HG03520 (cell line): ENCODE results near the gene SMG5.
"Not testable (repeated sequence)": the region's sequence is repeated elsewhere in the genome, so short reads cannot be mapped to it uniquely, and the experiment has no call there.

Experiments used
- ATAC-seq: cut with Tn5 transposase; IDR thresholded peaks from one replicate; pipeline ENCODE4 v1.9.1; 2021; ENCODE audit warnings: mild to moderate bottlenecking, moderate library complexity; ENCODE audit not compliant: unreplicated experiment

The SMG5 gene, protein sequence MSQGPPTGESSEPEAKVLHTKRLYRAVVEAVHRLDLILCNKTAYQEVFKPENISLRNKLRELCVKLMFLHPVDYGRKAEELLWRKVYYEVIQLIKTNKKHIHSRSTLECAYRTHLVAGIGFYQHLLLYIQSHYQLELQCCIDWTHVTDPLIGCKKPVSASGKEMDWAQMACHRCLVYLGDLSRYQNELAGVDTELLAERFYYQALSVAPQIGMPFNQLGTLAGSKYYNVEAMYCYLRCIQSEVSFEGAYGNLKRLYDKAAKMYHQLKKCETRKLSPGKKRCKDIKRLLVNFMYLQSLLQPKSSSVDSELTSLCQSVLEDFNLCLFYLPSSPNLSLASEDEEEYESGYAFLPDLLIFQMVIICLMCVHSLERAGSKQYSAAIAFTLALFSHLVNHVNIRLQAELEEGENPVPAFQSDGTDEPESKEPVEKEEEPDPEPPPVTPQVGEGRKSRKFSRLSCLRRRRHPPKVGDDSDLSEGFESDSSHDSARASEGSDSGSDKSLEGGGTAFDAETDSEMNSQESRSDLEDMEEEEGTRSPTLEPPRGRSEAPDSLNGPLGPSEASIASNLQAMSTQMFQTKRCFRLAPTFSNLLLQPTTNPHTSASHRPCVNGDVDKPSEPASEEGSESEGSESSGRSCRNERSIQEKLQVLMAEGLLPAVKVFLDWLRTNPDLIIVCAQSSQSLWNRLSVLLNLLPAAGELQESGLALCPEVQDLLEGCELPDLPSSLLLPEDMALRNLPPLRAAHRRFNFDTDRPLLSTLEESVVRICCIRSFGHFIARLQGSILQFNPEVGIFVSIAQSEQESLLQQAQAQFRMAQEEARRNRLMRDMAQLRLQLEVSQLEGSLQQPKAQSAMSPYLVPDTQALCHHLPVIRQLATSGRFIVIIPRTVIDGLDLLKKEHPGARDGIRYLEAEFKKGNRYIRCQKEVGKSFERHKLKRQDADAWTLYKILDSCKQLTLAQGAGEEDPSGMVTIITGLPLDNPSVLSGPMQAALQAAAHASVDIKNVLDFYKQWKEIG

DNA sequence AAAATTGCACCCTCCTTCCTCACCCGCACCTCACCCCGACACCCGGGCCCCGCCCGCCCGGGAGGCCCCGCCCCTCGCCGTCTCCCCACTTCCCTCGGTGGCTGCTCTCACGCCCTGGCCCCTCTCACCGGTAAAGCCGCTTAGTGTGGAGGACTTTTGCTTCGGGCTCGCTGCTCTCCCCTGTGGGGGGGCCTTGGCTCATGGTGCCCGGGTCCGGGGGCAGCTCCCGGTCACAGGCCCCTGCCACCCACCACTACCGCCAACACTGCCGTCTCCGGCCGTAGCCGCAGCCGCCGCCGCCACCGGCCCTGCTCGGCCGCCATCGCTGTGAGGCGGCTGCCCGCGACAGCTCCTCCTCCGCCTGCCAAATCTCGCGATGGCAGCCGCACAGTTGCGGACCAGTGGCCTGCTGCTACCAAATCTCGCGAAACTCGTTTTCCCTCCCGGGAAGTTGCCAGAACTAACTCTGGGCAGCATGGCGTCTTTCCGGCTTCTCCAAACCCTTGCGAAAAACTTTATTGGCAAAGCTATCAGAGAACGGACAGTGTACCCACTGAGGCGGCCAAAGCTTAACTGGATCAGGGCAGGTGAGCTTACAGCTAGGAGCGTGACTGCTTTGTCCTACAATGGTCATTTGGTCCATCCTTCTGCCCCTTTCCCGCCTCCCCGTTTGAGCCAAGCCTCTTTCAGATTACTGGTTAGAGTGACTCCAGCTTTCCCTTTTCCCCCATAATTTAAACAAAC, at the start of gene SMG5:
TSS of gene SMG5 (minus strand) at position 347 of the 744 bp plus-strand sequence. CDS start at position 202, 145 bp downstream.
- peak; percentile 63 for ATAC-seq

DNA sequence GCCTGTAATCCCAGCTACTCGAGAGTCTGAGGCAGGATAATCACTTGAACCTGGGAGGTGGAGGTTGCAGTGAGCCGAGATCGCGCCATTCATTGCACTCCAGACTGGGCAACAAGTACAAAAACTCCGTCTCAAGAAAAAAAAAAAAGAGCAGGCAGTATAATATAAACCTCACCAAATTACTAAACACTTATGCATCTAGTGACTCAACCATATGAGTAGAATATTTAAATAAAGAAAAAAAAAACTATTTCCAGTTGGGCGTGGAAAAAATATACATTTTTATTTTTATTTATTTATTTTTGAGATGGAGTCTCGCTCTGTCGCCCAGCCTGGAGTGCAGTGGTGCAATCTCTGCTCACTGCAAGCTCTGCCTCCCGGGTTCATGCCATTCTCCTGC, 40.6 kb upstream of the SMG5 start:
- not testable (repeated sequence) for ATAC-seq

DNA sequence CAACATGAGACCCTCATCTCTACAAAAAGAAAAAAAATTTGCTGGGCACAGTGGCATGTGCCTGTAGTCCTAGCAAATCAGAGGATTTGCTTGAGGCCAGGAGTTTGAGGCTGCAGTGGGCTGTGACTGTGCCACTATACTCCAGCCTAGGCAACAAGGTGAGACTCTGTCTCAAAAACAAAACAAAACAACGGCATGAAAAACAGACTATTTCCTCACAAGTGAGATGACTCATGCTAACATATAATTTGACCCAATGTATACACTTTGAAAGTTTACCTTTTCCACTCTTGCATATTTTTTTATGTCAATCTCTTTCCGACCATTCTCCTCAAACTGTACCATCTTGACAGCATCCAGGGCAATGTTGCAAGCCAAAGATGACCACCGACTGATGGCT, 37.9 kb upstream of the SMG5 start:
- ATAC-seq = no peak

DNA sequence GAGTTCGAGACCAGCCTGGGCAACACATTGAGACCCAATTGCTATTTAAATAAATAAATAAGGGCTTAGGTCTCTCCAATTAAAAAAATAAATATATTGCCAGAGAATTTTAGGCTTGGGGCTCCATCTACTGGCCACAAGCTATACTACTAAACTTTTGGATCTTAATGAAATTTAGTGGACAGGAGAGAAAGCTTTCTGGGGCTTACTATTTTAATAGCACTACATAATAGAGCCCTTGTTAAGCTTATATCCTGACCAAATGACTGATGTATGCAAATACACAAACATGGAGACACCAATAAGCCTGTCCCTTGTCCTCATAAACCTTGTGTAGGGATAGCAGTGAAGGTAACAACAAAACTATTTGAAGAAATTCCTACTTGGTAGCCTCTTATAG, 37.0 kb upstream of the SMG5 start:
- no peak for ATAC-seq

DNA sequence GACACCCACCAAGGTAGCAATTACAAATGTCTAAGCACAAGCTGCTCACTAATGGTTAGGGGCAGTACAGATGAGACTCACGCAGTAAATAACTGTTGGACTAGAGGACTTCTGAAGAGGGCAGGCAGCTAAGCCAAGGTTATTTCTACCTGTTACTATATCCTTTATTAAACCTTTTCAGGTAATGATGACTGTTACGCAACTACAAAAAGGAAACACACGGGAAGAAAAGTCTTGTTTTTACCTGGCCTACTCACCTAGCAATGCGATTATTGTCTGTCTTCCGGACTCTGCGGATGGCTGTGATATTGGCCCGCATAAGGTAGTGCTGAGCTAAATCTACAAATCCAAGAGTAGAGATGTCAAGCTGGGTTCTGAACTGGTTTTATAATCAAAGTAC, 34.3 kb upstream of the SMG5 start:
- ATAC-seq = no peak

DNA sequence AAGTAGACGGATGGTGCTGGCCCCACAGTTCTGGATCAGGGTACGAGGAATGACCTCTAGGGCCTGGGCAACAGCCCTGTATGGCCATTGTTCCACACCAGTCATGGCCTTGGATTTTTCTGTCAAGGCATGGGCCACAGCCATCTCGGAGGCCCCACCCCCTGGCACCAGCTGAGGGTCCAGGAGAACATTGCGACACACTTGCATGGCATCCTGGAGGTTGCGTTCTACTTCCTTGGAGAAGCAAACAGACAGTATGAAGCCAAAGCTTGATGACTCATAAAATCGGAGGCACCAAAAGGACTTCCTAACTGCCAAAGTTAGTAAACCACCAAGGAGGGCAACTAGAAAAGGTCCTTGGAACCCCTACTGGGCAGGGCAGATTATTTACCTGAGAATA, 28.3 kb upstream of the SMG5 start:
- ATAC-seq = no peak

DNA sequence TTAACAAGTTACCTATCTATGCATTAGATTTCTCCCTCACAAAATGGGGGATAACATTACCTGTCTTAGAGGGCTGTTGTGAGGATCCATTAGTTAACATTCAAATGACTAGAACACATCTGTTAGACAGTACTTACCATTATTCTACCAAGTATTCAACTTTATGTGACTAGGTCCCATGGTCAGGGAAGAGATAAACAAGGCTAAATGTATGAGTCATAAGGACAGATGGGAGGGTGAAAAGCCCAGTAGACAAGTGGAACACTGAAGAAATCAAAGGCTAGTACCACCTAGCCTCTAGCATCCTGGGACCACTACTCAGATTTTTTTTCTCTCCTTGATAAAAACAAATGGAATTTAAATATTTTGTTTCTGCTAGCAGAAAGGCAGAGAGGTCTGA, 25.5 kb upstream of the SMG5 start:
- ATAC-seq = no peak

DNA sequence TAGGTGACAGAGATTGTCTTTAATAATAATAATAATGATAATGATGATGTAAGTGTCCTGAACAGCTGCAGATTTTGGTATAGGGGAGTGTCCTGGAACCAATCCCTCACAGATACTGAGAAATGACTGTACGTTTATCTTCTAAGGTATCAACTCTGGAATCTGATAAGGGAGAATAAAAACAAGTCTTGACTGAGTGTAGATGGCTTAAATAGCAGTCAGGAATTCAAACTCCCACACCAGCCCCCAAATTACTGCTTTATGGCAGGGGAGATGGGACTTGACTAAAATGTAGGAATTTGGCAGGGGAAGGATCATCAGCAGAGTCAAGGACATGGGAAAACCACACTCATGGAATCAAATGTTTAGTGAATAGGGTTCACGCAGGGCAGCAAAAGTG, 22.6 kb upstream of the SMG5 start:
- no peak for ATAC-seq

DNA sequence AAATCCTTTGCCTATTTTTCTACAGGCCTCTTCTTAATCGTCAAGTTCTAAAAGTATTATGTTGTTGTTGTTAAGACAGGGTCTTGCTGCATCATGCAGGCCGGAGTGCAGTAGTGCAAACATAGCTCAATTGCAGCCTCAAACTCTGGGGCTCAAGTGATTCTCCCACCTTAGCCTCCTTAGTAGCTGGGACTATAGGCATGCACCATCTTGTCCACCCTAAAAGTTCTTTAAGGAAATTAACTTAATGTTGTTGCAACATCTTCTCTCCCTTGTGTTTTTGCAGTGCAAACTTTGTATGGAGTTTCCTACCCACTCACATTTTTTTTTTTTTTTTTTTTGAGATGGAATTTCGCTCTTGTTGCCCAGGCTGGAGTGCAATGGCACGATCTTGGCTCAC, 20.6 kb upstream of the SMG5 start:
- no peak for ATAC-seq

DNA sequence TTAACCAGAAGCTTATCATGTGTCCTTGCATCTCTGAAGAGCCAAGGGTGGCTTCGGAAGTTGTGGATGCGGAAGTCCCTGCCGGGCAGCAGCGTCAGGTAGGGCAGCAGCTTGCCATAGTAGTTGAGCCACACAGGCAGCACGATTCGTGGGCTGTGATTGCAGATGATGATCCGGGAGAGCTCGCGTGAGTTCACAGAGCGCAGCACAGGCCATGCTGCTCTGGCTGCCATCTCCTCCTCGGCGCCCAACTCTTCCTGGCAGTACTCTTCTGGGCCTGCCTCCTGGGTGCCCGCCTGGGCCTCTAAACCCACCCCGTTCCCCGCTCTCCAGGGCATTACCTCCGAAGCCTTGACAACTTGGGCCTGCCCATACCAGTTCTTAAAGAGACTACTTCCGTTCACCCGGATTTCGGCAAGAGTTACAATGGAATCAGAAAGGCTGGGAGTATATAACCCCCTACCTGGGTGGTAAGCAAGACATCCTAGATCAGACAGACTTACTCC, 16.3 kb upstream of the SMG5 start, which contains the start of gene VHLL:
TSS of gene VHLL (minus strand) at position 456 of the 506 bp plus-strand sequence. CDS start at position 338, 118 bp downstream.
- no peak for ATAC-seq

DNA sequence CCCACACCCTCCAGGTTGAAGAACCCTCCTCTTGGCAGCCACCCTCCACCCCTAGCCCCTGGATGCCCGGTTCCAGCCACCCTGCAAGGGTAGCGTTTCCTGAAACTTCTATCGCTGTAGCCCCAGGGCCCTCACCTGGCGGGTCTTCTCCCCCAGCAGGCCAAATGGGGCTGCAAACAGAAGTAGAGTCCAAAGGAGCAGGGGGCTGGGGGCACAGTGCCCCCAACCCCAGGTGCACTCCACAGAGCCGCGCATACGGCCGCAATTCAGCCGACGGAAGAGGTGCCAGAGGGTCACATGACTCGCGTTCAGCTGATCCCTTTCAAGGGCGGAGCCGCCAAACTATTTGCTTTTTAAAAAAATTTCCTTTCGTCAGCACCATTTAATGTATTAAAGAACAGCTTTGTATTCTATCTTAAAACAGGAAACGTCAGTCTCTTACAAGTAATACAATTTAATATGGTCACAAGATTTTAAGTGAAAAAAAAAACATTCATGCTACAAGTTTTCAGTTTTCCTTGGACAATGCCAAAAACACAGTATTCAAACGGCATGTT, 12.8 kb upstream of the SMG5 start, which contains the start of gene GLMP:
TSS of gene GLMP (minus strand) at position 289 of the 557 bp plus-strand sequence. CDS start at position 255, 34 bp downstream.
- ATAC-seq = no peak

DNA sequence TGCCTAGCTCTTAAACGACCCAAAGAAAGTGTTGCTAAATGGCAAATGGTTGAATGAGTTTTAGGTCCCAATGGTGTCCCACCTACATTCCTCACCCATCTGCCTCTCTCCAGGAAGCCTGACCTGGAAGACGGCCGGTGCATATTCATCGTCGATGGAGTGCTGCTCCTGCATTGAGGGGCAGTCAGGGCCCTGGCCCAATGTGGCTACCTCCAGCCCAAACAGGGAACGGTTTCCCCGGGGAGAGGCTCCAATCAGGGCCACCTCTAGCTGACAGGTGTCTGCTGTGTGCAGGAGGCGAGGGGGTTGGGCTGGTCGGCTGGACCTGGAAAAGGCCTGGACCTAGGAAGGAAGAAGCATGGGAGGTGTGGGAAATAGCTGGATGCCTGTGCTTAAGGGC, 11.3 kb upstream of the SMG5 start:
- ATAC-seq = no peak

DNA sequence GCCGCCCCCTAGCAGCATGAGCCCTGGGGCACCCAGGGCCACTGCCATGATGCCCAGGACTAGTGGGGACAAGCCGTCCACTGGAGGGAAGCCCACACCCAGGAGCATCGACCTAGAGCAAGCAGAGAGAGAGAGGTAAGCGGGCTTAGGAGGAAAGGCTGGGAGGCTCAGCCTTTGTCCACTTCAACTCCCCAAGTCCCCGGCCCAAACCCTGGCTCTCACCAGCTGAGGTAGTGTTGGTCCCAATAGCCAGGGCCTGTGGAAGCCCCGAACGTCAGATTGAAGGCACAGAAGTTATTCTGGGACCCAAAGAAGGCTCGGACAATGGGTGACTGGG, 10.4 kb upstream of the SMG5 start:
- ATAC-seq = no peak

DNA sequence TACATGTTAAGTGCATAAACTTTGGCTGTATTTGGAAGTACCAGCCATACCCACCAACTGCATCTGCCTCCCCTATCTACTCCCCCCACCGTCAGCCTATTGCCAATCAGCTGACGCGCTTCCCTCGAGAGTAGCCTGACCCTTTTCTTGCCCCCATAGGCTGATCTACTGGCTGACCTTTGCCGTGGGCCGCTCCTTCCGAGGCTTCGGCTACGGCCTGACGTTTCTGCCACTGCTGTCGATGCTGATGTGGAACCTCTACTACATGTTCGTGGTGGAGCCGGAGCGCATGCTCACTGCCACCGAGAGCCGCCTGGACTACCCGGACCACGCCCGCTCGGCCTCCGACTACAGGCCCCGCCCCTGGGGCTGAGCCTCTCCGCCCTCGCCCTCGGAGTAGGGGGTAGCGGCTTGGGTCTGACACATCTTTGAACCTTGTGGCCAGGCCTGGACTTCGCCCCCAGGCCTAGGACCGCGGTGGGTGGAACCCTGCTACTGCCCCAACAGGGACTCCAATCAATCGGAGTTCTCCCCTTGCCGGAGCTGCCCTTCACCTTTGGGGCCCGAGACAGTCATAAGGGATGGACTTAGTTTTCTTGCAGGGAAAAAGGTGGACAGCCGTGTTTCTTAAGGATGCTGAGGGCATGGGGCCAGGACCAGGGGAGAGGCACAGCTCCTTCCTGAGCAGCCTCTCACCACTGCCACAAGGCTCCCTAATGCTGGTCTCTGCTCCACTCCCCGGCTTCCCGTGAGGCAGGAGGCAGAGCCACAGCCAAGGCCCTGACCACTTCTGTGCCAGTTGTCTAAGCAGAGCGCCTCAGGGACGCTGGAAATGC, 8.8 kb upstream of the SMG5 start:
- ATAC-seq = no peak

DNA sequence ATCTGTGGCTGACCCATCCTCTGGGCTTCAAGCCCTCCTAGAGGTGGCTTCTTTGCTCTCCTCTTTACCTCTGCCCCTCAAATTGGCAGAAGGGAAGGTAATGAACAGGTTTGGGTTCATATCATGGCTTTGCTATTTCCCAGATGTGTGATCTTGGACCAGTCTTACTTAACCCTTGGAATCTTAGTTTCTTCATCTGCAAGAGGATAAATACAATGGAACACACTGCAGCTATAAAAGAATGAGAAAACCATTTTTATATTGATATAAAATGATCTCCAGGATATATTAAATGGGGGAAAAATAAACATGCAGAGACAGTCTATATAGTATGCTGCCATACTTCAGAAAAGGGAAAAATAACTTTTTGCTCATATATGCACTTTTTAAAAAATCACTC, 7.2 kb upstream of the SMG5 start:
- no peak for ATAC-seq

DNA sequence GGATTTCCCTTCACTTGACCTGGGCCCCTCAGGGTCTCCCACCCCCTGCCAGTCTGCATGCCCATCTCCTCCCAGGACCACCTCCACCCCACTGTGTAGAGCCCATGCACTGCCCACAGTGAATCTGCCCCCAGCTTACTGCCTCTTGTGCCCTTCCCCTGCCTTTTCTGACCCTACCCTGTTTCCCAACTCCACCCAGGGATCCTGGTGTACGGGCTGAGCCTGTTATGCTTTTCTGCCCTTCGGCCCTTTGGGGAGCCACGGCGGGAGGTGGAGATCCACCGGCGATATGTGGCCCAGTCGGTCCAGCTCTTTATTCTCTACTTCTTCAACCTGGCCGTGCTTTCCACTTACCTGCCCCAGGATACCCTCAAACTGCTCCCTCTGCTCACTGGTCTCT, 3.4 kb upstream of the SMG5 start:
- ATAC-seq = no peak

DNA sequence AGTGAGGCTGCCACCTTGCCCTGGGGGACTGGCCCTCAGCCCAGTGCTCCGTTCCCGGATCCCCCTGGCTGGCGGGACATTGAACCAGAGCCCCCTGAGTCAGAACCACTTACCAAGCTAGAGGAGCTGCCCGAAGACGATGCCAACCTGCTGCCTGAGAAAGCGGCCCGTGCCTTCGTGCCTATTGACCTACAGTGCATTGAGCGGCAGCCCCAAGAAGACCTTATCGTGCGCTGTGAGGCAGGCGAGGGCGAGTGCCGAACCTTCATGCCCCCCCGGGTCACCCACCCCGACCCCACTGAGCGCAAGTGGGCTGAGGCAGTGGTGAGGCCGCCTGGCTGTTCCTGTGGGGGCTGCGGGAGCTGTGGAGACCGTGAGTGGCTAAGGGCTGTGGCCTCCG, 2.8 kb upstream of the SMG5 start:
- ATAC-seq = no peak

DNA sequence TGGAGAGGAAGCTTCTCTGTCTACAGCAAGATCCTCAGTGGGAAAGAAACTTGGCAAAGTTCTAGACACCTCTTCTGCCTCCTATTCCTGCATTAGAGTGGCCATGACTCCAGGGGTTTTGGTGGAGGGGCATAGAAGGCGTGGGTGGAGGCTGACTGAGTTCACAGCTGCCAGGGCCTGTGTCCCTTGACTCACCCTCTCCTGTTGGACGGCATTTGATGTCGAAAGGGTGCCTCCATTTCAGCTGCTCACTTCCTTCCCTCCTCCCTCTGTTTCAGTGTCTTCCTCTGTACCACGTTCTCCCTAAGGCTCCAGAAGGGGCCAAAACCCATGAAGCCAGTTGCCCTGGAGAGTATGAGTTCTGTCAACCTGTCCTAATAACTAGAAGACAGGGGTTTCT, 2.1 kb upstream of the SMG5 start:
- ATAC-seq = no peak

DNA sequence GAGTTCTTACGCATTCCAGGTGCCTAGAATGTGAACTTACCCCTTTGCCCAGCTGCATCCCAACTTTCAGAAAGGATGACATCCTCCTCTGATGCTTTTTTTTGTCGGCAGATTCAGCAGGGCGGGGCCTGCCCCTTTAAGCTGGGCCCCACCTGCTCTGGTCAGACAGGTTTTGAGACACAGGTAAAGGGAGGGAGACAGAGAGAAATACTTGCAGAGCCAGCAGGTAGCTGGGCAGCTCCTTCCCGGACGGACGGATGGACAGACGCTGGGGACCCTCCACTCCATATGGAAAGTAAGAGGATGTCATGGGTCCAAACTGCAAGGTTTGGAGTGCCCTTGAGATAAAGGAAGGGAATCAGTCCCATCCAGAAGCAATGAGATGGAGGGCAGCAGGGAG, 1.5 kb upstream of the SMG5 start, which contains the start of gene TMEM79:
TSS of gene TMEM79 (plus strand) at position 214 of the 400 bp plus-strand sequence. CDS start 902 bp downstream, outside the sequence.
- ATAC-seq = no peak
